H1 (cell line): Measurements from ENCODE around the gene PTTG2. TPM values are rescaled to one million over a fixed set of nuclear protein-coding genes. Genes with fewer than 3 reads are reported as not detected.

Experiments
- CTCF ChIA-PET: fragments of 300-600 bp; sonication (Branson Sonifier 250); formaldehyde crosslinking; loops from one replicate; lab custom pipeline; 2021; ENCODE audit not compliant: partially characterized antibody; lab: Charles Lee
- POLR2A ChIA-PET: fragments of 300-600 bp; sonication (Branson Sonifier 250); formaldehyde crosslinking; loops from one replicate; lab custom pipeline; 2021; ENCODE audit warnings: inconsistent platforms; ENCODE audit not compliant: partially characterized antibody; lab: Charles Lee
- DNase-seq, 2 experiments: peaks; one replicate each; pipeline versions ENCODE4 v3.0.0 to v3.0.0-alpha.2; 2010 to 2022; ENCODE audit warnings: low spot score in 2 of 2, low read depth in 1 of 2, mixed read lengths in 1 of 2
- FAIRE-seq: peaks from 2 replicates; lab custom pipeline; 2011; peaks lifted over from hg19 to GRCh38; lab: Jason Lieb, UNC
- H2AFZ ChIP-seq: 2 replicates; pipeline ENCODE4 v1.8.1; 2012; ENCODE audit warnings: low read length, inconsistent platforms
- H2AK5ac ChIP-seq: 2 replicates; pipeline ENCODE4 v1.6.1; 2013; ENCODE audit warnings: low read depth, low read length
- H2BK120ac ChIP-seq: replicated peaks from 2 replicates; pipeline ENCODE3; 2013; ENCODE audit warnings: low read depth, low read length, inconsistent platforms
- H2BK12ac ChIP-seq: 2 replicates; pipeline ENCODE4 v1.6.1; 2013; ENCODE audit warnings: low read depth, low read length
- H2BK15ac ChIP-seq: 2 replicates; pipeline ENCODE4 v1.6.1; 2013; ENCODE audit warnings: low read length
- H2BK20ac ChIP-seq: 2 replicates; pipeline ENCODE4 v1.6.1; 2013; ENCODE audit warnings: low read length
- H2BK5ac ChIP-seq: 2 replicates; pipeline ENCODE4 v1.6.1; 2013; ENCODE audit warnings: low read depth, low read length
- H3K14ac ChIP-seq: 2 replicates; pipeline ENCODE4 v1.6.1; 2013; ENCODE audit warnings: inconsistent platforms; ENCODE audit not compliant: insufficient read length
- H3K18ac ChIP-seq: 2 replicates; pipeline ENCODE4 v1.6.1; 2013; ENCODE audit warnings: low read length; ENCODE audit errors: extremely low read depth
- H3K23ac ChIP-seq: 2 replicates; pipeline ENCODE4 v1.6.1; 2013; ENCODE audit warnings: inconsistent platforms; ENCODE audit not compliant: insufficient read length
- H3K23me2 ChIP-seq: 2 replicates; pipeline ENCODE4 v1.6.1; 2013; ENCODE audit warnings: low read depth, low read length
- H3K27ac ChIP-seq: 2 replicates; pipeline ENCODE4 v1.6.1; 2011; ENCODE audit warnings: low read depth, low read length, inconsistent platforms
- H3K27me3 ChIP-seq, 4 experiments: replicated peaks in 1 of 4; 1 replicate in 1 of 4; 2 replicates in 3 of 4; pipeline versions ENCODE4 v1.6.1 to v1.8.1; 2011 to 2013; ENCODE audit warnings: low read length in 3 of 4, mild to moderate bottlenecking in 3 of 4, inconsistent platforms in 2 of 4, mixed read lengths in 2 of 4, moderate library complexity in 1 of 4; ENCODE audit not compliant: control insufficient read depth in 3 of 4, insufficient read depth in 3 of 4; ENCODE audit errors: extremely low read depth in 1 of 4
- H3K36me3 ChIP-seq, 4 experiments: 2 replicates each; pipeline versions ENCODE4 v1.6.1 to v1.8.1; 2011 to 2013; ENCODE audit warnings: mild to moderate bottlenecking in 4 of 4, low read length in 3 of 4, moderate library complexity in 2 of 4, control low read depth in 1 of 4, inconsistent platforms in 1 of 4; ENCODE audit not compliant: insufficient read depth in 4 of 4, control insufficient read depth in 2 of 4
- H3K4ac ChIP-seq: replicated peaks from 2 replicates; pipeline ENCODE3; 2013; ENCODE audit warnings: low read length, low read depth, mixed read lengths, inconsistent platforms; ENCODE audit not compliant: insufficient read length
- H3K4me1 ChIP-seq, 4 experiments: replicated peaks in 1 of 4; 1 replicate in 1 of 4; 2 replicates in 3 of 4; pipeline versions ENCODE4 v1.6.1 to v1.8.1; 2011 to 2013; ENCODE audit warnings: low read length in 3 of 4, inconsistent platforms in 2 of 4, mixed read lengths in 1 of 4; ENCODE audit not compliant: insufficient read depth in 4 of 4, control insufficient read depth in 3 of 4
- H3K4me2 ChIP-seq, 2 experiments: 2 replicates each; pipeline versions ENCODE4 v1.6.1 to v1.8.1; 2011 to 2013; ENCODE audit warnings: low read depth in 2 of 2, low read length in 2 of 2, control low read depth in 1 of 2, inconsistent platforms in 1 of 2, mild to moderate bottlenecking in 1 of 2; ENCODE audit not compliant: insufficient read depth in 1 of 2
- H3K4me3 ChIP-seq, 4 experiments: fragments of 200-600, 300-600 bp in 1 of 4; sonication (generic), shearing (Covaris generic), sonication (Bioruptor Twin) in 1 of 4; 2 replicates each; pipeline versions ENCODE4 v1.5.1 to v1.8.1; 2011 to 2016; ENCODE audit warnings: low read length in 4 of 4, low read depth in 3 of 4, control low read depth in 2 of 4, inconsistent platforms in 2 of 4, mild to moderate bottlenecking in 2 of 4, mixed read lengths in 1 of 4, moderate library complexity in 1 of 4; ENCODE audit not compliant: insufficient read depth in 2 of 4; ENCODE audit errors: extremely low read depth in 1 of 4
- H3K56ac ChIP-seq: replicated peaks from 2 replicates; pipeline ENCODE3; 2013; ENCODE audit warnings: low read depth, mild to moderate bottlenecking, mixed read lengths, low read length, inconsistent platforms; ENCODE audit not compliant: insufficient read length
- H3K79me1 ChIP-seq: 2 replicates; pipeline ENCODE4 v1.6.1; 2013; ENCODE audit warnings: low read depth, low read length, control low read depth
- H3K79me2 ChIP-seq, 2 experiments: 2 replicates each; pipeline versions ENCODE4 v1.6.1 to v1.8.1; 2012 to 2013; ENCODE audit warnings: low read length in 2 of 2, mild to moderate bottlenecking in 2 of 2, inconsistent platforms in 1 of 2; ENCODE audit not compliant: insufficient read depth in 2 of 2, control insufficient read depth in 1 of 2
- H3K9ac ChIP-seq, 4 experiments: replicated peaks in 1 of 4; 1 replicate in 1 of 4; 2 replicates in 3 of 4; pipeline versions ENCODE4 v1.6.1 to v1.8.1; 2011 to 2013; ENCODE audit warnings: low read depth in 3 of 4, low read length in 3 of 4, control low read depth in 2 of 4, mild to moderate bottlenecking in 2 of 4, moderate library complexity in 2 of 4, inconsistent platforms in 1 of 4; ENCODE audit errors: extremely low read depth in 1 of 4
- H3K9me3 ChIP-seq, 2 experiments: 2 replicates each; pipeline versions ENCODE4 v1.6.1 to v1.8.1; 2012 to 2013; ENCODE audit warnings: mild to moderate bottlenecking in 2 of 2, moderate library complexity in 2 of 2, control low read depth in 1 of 2, inconsistent platforms in 1 of 2, low read depth in 1 of 2, low read length in 1 of 2, mixed read lengths in 1 of 2; ENCODE audit not compliant: insufficient read depth in 2 of 2
- H4K20me1 ChIP-seq, 2 experiments: replicated peaks in 1 of 2; 2 replicates each; pipeline versions ENCODE3 to v1.8.1; 2011 to 2013; ENCODE audit warnings: inconsistent platforms in 2 of 2, low read length in 2 of 2, mild to moderate bottlenecking in 1 of 2; ENCODE audit not compliant: insufficient read depth in 2 of 2, control insufficient read depth in 1 of 2
- H4K5ac ChIP-seq: 2 replicates; pipeline ENCODE4 v1.6.1; 2013; ENCODE audit warnings: low read length, low read depth, mixed read lengths, inconsistent platforms; ENCODE audit not compliant: insufficient read length
- H4K8ac ChIP-seq: 2 replicates; pipeline ENCODE4 v1.8.0; 2013; ENCODE audit warnings: mild to moderate bottlenecking, moderate library complexity, low read length, inconsistent platforms; ENCODE audit not compliant: insufficient read depth; ENCODE audit errors: extremely low read depth
- H4K91ac ChIP-seq: replicated peaks from 2 replicates; pipeline ENCODE3; 2013; ENCODE audit warnings: low read length, mixed read lengths, inconsistent platforms; ENCODE audit not compliant: insufficient read length
- TEAD4 ChIP-seq: IDR thresholded peaks from 2 replicates; pipeline ENCODE4 v1.6.1; 2012; ENCODE audit warnings: low read depth, low read length, inconsistent platforms, mixed read lengths
- YY1 ChIP-seq: IDR thresholded peaks from 2 replicates; pipeline ENCODE4 v1.6.1; 2011; ENCODE audit warnings: low read depth, mild to moderate bottlenecking, low read length
- WGBS, 2 experiments: shearing (Covaris generic) in 1 of 2; methylation state at CpG; one replicate each; pipeline versions ENCODE4 v1.1.6 to v1.1.7; 2013 to 2015; ENCODE audit warnings: low lambda C conversion rate in 2 of 2, mixed read lengths in 2 of 2, inconsistent platforms in 1 of 2, low coverage in 1 of 2, missing lambda C conversion rate in 1 of 2; ENCODE audit not compliant: insufficient replicate concordance in 2 of 2, insufficient coverage in 1 of 2, insufficient read length in 1 of 2; ENCODE audit errors: extremely low coverage in 1 of 2, missing lambda C conversion rate in 1 of 2; 5-methylcytosine and 5-hydroxymethylcytosine counted together
- polyA plus RNA-seq, 7 experiments: library from polyadenylated mRNA; depleted of rRNA in 3 of 7; stranded (reverse) in 5 of 7; unstranded in 2 of 7; fragments of >200 nt in 5 of 7; fragments of 200-250 nt in 2 of 7; gene quantifications; 1 replicate in 5 of 7; 2 replicates in 1 of 7; 4 replicates in 1 of 7; pipeline versions ENCODE4 v1.2.1 to v1.2.3, GENCODE V29; 2011 to 2013; ENCODE audit warnings: missing spikeins in 2 of 7, mixed read lengths in 2 of 7
- total RNA-seq: library from RNA; stranded (reverse); fragmentation: NEBNext Ultra II Directional; extraction: Animal tissue kit (Norgen Biotek cat#: 25700); gene quantifications from 2 replicates; pipeline ENCODE4 v1.2.1, GENCODE V29; 2021

The PTTG2 gene
- total and polyA plus RNA-seq, 2 of the 8 experiments (the other 6 are each of a cell fraction or from before 2014, with no cell fraction given), result not detected

DNA sequence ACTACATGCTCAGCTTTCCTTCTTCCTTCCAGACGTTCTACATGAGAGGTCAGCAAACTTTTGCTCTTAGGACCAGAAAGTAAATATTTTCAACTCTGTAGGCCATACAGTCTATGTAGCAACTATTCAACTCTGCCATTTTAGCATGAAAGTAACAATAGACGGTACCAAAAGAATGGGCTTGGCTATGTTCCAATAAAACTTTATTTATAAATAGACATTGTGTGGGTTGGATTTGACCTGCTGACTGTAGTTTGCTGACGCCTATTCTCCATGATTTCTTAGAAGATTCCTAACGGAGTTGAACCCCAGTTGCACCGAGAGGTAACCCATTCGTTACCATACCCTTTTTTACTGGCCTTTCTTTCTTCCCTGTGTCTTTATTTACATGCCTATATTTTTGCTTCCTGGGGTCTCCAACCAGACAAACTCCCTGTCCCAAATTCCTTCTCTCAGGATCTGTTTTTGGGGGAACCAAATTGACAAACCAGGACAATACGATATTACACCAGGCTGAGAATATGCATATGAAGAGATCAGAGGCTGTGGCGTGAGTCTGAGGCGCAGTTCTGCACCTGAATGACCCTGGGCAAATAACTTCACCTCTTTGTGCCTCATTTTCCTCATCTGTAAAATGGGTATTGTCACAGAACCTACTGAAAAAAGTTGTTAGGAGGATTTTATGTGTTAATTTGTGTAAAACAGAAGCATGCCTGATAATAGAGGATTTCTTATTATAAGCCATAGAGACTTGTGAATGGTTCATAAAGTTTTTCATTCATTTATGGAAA, 10.4 kb upstream of the PTTG2 start:
- Histone ChIP-seq H4K91ac (no peak overlapping the region), H2BK20ac (no peak overlapping the region), H3K9me3 (no peaks in the 10 kb centered on the region), H3K4me2 (no peak overlapping the region), H4K5ac (no peak overlapping the region), H3K23me2 (no peaks in the 10 kb centered on the region), H3K36me3 (no peaks in the 10 kb centered on the region), H3K14ac (no peak overlapping the region), H3K4ac (no peak overlapping the region), H3K56ac (no peak overlapping the region), H2AK5ac (no peak overlapping the region), H2BK12ac (no peak overlapping the region), H2BK5ac (no peak overlapping the region), H3K18ac (no peak overlapping the region), H3K9ac (no peak overlapping the region), H3K27ac (no peak overlapping the region), H3K79me1 (no peaks in the 10 kb centered on the region), H4K20me1 (no peaks in the 10 kb centered on the region), H2BK15ac (no peak overlapping the region), H3K4me3 (no peak overlapping the region), H3K4me1 (no peaks in the 10 kb centered on the region), H2AFZ (no peak overlapping the region), H3K27me3 (no peaks in the 10 kb centered on the region), H3K23ac (no peak overlapping the region), H3K79me2 (no peaks in the 10 kb centered on the region), H4K8ac (no peak overlapping the region), H2BK120ac (no peak overlapping the region)
- TF ChIP-seq YY1, result no peak
- TF ChIP-seq TEAD4, result no peak
- ChIA-PET CTCF (no interaction called here), POLR2A (no interaction called here)
- FAIRE-seq (peak; percentile 28), DNase-seq (no peak)
- WGBS, 2 experiments, result 90% methylated on average over 9 of the region's 9 CpGs; no CpG with 5 or more reads in 1 of the 2 experiments
